AG04449 (cell line): Measurements from ENCODE around the gene SSTR3.
"Not testable (repeated sequence)": the region's sequence is repeated elsewhere in the genome, so short reads cannot be mapped to it uniquely, and the experiment has no call there.

Experiments used
- CTCF ChIA-PET: fragments of 350-600 bp; formaldehyde crosslinking; extraction: SDS; loops from one replicate; lab custom pipeline; 2021; ENCODE audit warnings: antibody characterized with exemption; lab: Yijun Ruan, JAX
- POLR2A ChIA-PET: fragments of 400-600, 350-600 bp; formaldehyde crosslinking; extraction: SDS; loops from one replicate; lab custom pipeline; 2020; ENCODE audit warnings: antibody characterized with exemption, inconsistent platforms; lab: Yijun Ruan, JAX
- DNase-seq: peaks from one replicate; pipeline ENCODE4 v3.0.0-alpha.2; 2010; ENCODE audit warnings: low read depth, low spot score
- H3K4me3 ChIP-seq: 2 replicates; pipeline ENCODE4 v1.5.1; 2011; ENCODE audit warnings: low read depth, mild to moderate bottlenecking, control low read depth, low read length
- TF ChIP-seq, protein P1 (sequence below): IDR thresholded peaks from one replicate; pipeline ENCODE4 v1.5.1; 2011; ENCODE audit warnings: mild to moderate bottlenecking, moderate library complexity, low read length, control low read depth, inconsistent platforms; ENCODE audit not compliant: insufficient read depth; ENCODE audit errors: missing control alignments

Gene SSTR3

GRCh38 chr22:37233751-37234631, 21.7 kb upstream of the SSTR3 start:
- TF ChIP-seq, protein P1, sequence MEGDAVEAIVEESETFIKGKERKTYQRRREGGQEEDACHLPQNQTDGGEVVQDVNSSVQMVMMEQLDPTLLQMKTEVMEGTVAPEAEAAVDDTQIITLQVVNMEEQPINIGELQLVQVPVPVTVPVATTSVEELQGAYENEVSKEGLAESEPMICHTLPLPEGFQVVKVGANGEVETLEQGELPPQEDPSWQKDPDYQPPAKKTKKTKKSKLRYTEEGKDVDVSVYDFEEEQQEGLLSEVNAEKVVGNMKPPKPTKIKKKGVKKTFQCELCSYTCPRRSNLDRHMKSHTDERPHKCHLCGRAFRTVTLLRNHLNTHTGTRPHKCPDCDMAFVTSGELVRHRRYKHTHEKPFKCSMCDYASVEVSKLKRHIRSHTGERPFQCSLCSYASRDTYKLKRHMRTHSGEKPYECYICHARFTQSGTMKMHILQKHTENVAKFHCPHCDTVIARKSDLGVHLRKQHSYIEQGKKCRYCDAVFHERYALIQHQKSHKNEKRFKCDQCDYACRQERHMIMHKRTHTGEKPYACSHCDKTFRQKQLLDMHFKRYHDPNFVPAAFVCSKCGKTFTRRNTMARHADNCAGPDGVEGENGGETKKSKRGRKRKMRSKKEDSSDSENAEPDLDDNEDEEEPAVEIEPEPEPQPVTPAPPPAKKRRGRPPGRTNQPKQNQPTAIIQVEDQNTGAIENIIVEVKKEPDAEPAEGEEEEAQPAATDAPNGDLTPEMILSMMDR = no peak
- DNase-seq = no peak
- ChIA-PET POLR2A (no interaction called here), CTCF (interaction anchor here (0.9 to 1.5 kb wide), 2 partner anchors 14 to 26 kb away, joined by 3 to 4 read pairs; no protein-coding TSS in a partner anchor)
- H3K4me3 ChIP-seq = no peak overlapping the region

DNA sequence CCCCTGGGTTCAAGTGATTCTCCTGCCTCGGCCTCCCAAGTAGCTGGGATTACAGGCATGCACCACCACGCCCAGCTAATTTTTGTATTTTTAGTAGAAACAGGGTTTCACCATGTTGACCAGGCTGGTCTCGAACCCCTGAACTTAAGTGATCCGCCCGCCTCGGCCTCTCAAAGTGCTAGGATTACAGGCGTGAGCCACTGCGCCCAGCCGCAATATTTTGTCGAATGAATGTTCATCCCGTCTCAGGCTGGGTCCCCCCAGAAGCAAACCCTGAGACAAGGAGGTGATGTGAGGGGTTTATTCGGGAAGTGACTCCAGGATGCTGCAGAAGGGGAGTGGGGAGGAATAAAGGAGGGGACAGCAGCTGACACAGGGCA, 21.1 kb upstream of the SSTR3 start:
- DNase-seq, H3K4me3 ChIP-seq, POLR2A ChIA-PET: not testable (repeated sequence)
- CTCF ChIA-PET = interaction anchor here (0.9 to 1.5 kb wide), 2 partner anchors 13 to 27 kb away, joined by 3 to 4 read pairs; no protein-coding TSS in a partner anchor

DNA sequence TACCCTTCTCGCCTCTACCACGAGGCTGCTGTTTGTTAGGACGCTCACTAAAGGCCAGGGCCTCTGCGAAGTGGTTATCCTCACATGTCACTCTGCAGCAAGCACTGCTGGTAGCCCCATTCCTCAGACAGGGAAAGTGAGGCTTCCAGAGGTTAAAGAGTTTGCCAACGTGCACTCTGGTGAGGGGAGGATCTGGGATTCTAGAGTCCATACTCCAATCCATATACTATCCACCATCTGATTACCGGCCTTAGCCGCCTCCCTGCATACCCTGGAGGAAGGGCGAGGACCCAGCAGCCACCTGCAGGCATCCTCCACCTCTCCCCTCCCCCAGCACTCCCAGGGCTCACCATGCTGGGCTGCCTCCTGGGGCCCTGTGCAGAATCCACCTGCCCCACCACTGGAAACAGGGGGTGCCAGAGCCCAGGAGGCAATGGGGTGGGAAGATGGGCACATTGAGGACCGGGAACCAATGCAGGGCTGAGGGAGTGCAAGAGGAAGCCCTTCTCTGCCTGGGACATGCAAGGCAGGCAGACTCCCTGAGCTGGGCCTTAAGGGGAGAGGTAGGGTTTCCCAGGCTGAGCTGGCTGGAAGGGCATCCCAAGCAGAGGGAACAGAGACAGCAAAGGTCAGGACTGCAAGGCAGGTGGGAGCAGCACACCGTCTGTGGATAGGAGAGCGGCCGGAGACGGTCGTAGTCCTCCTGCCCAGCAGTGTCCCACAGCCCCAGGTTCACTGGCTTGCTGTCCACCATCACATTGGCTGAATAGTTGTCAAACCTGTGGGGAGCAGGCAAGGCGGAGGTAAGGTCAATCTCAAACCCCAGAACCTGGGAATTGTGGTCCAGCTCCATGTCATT, 20.1 kb upstream of the SSTR3 start:
- H3K4me3 ChIP-seq = no peak overlapping the region
- POLR2A ChIA-PET = no interaction called here
- DNase-seq = no peak
- CTCF ChIA-PET = no interaction called here
- TF ChIP-seq, protein P1 = no peak

- ChIA-PET CTCF (interaction anchor here (4.0 kb wide), 1 partner anchor 29 kb away, joined by 36 read pairs; no protein-coding TSS in a partner anchor), POLR2A (no interaction called here)
- no peak overlapping the region for H3K4me3 ChIP-seq
- TF ChIP-seq, protein P1 = no peak
- DNase-seq = no peak
Measured at GRCh38 chr22:37231406-37232139, 19.3 kb upstream of the SSTR3 start.

DNA sequence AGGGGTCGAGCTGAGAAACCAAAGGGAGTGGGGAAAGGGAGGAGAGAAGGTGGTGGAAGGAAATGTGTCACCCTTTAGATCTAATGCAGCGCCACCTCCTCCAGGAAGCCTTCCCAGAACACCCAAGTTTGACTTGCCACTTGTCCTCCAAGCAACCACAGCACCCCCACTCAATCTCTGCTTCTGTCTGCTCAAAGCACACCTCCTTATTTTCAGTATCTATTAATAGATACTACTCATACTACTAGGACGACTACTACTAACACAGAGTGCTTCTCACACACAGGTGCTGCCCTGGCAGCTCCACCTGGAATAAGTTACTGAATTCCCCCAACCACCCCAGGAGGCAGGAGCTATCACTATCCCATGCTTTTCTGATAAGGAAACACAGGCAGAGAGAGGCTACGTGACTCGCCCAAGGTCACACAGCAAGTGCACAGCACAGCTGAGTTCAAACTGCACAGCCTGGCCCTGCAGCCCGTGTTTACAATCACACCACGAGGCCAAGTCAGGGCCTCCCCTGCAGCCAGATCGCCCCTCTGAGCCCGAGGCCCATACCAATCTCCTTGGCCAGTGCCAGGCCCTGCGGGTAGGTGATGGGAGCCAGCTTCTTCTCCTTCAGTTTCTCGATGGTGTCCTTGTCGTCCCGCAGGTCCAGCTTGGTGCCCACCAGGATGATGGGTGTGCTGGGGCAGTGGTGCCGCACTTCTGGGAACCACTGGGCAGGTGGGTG, 18.6 kb upstream of the SSTR3 start:
- TF ChIP-seq, protein P1 = no peak
- no peak overlapping the region for H3K4me3 ChIP-seq
- POLR2A ChIA-PET = interaction anchor here (0.9 kb wide), 1 partner anchor 13 kb away, joined by 4 read pairs; no protein-coding TSS in a partner anchor
- CTCF ChIA-PET = interaction anchor here (2.5 to 4.0 kb wide), 2 partner anchors 30 to 31 kb away, joined by 20 to 36 read pairs; no protein-coding TSS in a partner anchor
- DNase-seq = no peak
